Spleen (tissue), 11 donors: Measurements from ENCODE around the gene EPC2. TPM values are rescaled to one million over a fixed set of nuclear protein-coding genes. Genes with fewer than 3 reads are reported as not detected.

Experiments
- DNase-seq: peaks from one replicate; pipeline ENCODE4 v3.0.0-alpha.2; 2020
- H3K27ac ChIP-seq, 8 donors: fragments of 200-600 bp; sonication (generic) in 7 of 8; 1 replicate in 4 of 8; 2 replicates in 4 of 8; pipeline versions ENCODE4 v1.5.0 to v1.8.0; 2016 to 2021; ENCODE audit warnings: inconsistent platforms in 4 of 8, mild to moderate bottlenecking in 4 of 8, moderate library complexity in 1 of 8
- H3K27me3 ChIP-seq, 7 donors: fragments of 200-600 bp; sonication (generic) in 6 of 7; replicated peaks in 1 of 7; 1 replicate in 4 of 7; 2 replicates in 3 of 7; pipeline versions ENCODE4 v1.5.0 to v1.8.0; 2016 to 2021; ENCODE audit warnings: inconsistent platforms in 3 of 7, mild to moderate bottlenecking in 1 of 7
- H3K36me3 ChIP-seq, 6 donors: fragments of 200-600 bp; sonication (generic) in 5 of 6; 1 replicate in 4 of 6; 2 replicates in 2 of 6; pipeline versions ENCODE4 v1.5.0 to v1.8.0; 2016 to 2021; ENCODE audit warnings: inconsistent platforms in 2 of 6
- H3K4me1 ChIP-seq, 6 donors: fragments of 200-600 bp; sonication (generic) in 5 of 6; 1 replicate in 3 of 6; 2 replicates in 3 of 6; pipeline versions ENCODE4 v1.5.0 to v1.8.0; 2016 to 2021; ENCODE audit warnings: inconsistent platforms in 3 of 6
- H3K4me3 ChIP-seq, 8 donors: fragments of 200-600 bp; sonication (generic) in 7 of 8; 1 replicate in 4 of 8; 2 replicates in 4 of 8; pipeline versions ENCODE4 v1.5.0 to v1.8.0; 2016 to 2021; ENCODE audit warnings: inconsistent platforms in 4 of 8, mild to moderate bottlenecking in 4 of 8, moderate library complexity in 2 of 8
- H3K9me3 ChIP-seq, 8 donors: fragments of 200-600 bp; sonication (generic) in 7 of 8; 1 replicate in 4 of 8; 2 replicates in 4 of 8; pipeline versions ENCODE4 v1.5.0 to v1.8.0; 2016 to 2021; ENCODE audit warnings: inconsistent platforms in 4 of 8
- POLR2A ChIP-seq, 3 donors: fragments of 450-650 bp; IDR thresholded peaks; one replicate each; pipeline ENCODE4 v1.5.1; 2017; ENCODE audit warnings: antibody characterized with exemption in 3 of 3, mild to moderate bottlenecking in 1 of 3
- POLR2AphosphoS5 ChIP-seq, 3 donors: sonication (generic); formaldehyde crosslinking; IDR thresholded peaks; one replicate each; pipeline ENCODE4 v1.5.1; 2017; ENCODE audit warnings: antibody characterized with exemption in 3 of 3
- WGBS, 5 donors: extraction: QIAGEN DNeasy Blood & Tissue Kit in 3 of 5; methylation state at CpG; one replicate each; pipeline versions ENCODE4 v1.1.5 to v1.1.7; 2013 to 2018; 5-methylcytosine and 5-hydroxymethylcytosine counted together
- intact Hi-C: fragments of 100-400 bp; cut with DNase I; formaldehyde crosslinking; loops from one replicate; pipeline ENCODE4 v1.15.0; 2023; ENCODE audit warnings: low total_unique reads
- polyA plus RNA-seq, 3 donors: library from polyadenylated mRNA; stranded (reverse); fragments of 200-250 nt; gene quantifications; one replicate each; pipeline ENCODE4 v1.2.1, GENCODE V29; 2013
- total RNA-seq, 7 donors: library from RNA; depleted of rRNA in 3 of 7; stranded (reverse); fragments of >200 nt in 3 of 7; fragmentation: NEBNext Ultra II Directional in 4 of 7; extraction: Animal tissue kit (Norgen Biotek cat#: 25700) in 4 of 7; gene quantifications; one replicate each; pipeline versions ENCODE4 v1.1.0 to v1.2.1, GENCODE V29; 2016 to 2021
- TF ChIP-seq, protein P1 (sequence below), 11 experiments: fragments of 200-600 bp in 7 of 11; fragments of 450-650 bp in 4 of 11; sonication (generic) in 4 of 11; IDR thresholded peaks in 8 of 11; conservative IDR thresholded peaks in 3 of 11; 1 replicate in 7 of 11; 2 replicates in 4 of 11; pipeline versions ENCODE4 v1.4.0 to v1.8.0; 2016 to 2021; ENCODE audit warnings: antibody characterized with exemption in 11 of 11, inconsistent platforms in 4 of 11, mild to moderate bottlenecking in 1 of 11
- donor health status: healthy with polysubstance abuse.
- donor health status: DM: no; HTN: no; CAD: no; lungs with moderate emphysema.
- donor health status: DM: no; HTN: no; CAD: no.
- donor health status: Bipolar disorder and iron deficiency.
- donor health status: healthy.
- donor health status: DM: no; HTN: no; CAD: no.
- donor health status: DM: yes; HTN: yes; CAD: no.

The EPC2 gene
- total and polyA plus RNA-seq, 10 donors = 7.4 to 49.0 (median 40.7) TPM

DNA sequence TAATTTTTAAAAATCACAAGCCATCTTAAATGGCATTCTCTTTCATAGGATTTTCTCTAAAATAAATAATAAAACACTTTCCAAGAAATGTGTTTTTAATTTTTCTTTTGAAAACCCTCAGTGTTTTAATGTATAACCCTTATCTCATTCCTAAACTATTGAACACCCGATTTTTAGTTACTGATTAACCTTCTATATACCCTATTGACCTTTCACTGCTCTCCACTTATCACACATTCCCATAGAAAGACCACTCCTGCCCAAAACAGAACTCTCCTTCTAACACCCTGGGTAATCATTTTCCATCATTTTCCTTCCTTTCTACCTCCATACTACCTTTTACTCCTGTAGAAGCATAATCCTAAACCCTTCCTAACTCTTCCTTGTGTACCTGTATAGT, 102.4 kb downstream of the EPC2 start:
- no peaks in the 10 kb centered on the region for H3K27me3 ChIP-seq
- no peak for DNase-seq
- H3K9me3 ChIP-seq = no peaks in the 10 kb centered on the region
- no peak overlapping the region for H3K27ac ChIP-seq
- no peak overlapping the region for H3K4me3 ChIP-seq
- TF ChIP-seq POLR2A (IDR thresholded peaks at IDR 0.05) (no peak), POLR2AphosphoS5 (IDR thresholded peaks at IDR 0.05) (no peak)
- TF ChIP-seq, protein P1, sequence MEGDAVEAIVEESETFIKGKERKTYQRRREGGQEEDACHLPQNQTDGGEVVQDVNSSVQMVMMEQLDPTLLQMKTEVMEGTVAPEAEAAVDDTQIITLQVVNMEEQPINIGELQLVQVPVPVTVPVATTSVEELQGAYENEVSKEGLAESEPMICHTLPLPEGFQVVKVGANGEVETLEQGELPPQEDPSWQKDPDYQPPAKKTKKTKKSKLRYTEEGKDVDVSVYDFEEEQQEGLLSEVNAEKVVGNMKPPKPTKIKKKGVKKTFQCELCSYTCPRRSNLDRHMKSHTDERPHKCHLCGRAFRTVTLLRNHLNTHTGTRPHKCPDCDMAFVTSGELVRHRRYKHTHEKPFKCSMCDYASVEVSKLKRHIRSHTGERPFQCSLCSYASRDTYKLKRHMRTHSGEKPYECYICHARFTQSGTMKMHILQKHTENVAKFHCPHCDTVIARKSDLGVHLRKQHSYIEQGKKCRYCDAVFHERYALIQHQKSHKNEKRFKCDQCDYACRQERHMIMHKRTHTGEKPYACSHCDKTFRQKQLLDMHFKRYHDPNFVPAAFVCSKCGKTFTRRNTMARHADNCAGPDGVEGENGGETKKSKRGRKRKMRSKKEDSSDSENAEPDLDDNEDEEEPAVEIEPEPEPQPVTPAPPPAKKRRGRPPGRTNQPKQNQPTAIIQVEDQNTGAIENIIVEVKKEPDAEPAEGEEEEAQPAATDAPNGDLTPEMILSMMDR (IDR thresholded peaks at IDR 0.05 in 8 of 11, conservative IDR thresholded peaks at IDR 0.05 in 3 of 11) = no peak
- H3K36me3 ChIP-seq = peaks cover 0 to 15% (median 0%) of the 10 kb centered on the region in 6 donors
- 66 to 87% (median 75%) methylated on average over 1 of the region's 1 CpG for WGBS, 5 donors
- intact Hi-C loops = no loop called here
- H3K4me1 ChIP-seq = peaks cover 0 to 19% (median 0%) of the 10 kb centered on the region in 6 donors

DNA sequence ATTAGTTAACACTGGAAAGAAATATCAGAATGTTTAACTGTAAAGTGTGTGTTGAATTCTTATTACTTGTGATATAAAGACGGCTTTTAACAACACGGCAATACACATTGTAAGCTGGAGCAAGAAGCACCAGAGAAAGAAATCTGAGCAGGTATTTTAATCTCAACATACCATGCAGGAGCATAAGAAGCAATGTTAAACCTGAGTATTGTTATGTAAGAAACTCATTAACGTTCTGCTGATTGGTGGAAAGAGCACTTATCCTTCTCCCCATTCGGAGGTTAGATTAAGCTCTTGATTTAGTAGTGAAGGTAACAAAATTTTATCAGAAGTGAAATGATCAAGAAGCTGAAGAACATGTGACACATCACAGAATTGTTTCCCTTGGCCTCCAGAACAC, 107.4 kb downstream of the EPC2 start:
- H3K36me3 ChIP-seq = peaks cover 0 to 45% (median 7%) of the 10 kb centered on the region in 6 donors
- TF ChIP-seq POLR2A (IDR thresholded peaks at IDR 0.05) = no peak
- TF ChIP-seq POLR2AphosphoS5 (IDR thresholded peaks at IDR 0.05) = no peak
- TF ChIP-seq, protein P1 (IDR thresholded peaks at IDR 0.05 in 8 of 11, conservative IDR thresholded peaks at IDR 0.05 in 3 of 11) = no peak
- WGBS, 5 donors = 92 to 95% (median 94%) methylated on average over 4 of the region's 4 CpGs
- H3K27me3 ChIP-seq = no peaks in the 10 kb centered on the region
- no peak overlapping the region for H3K27ac ChIP-seq
- peaks cover 0 to 14% (median 0%) of the 10 kb centered on the region in 6 donors for H3K4me1 ChIP-seq
- DNase-seq = no peak
- no peak overlapping the region for H3K4me3 ChIP-seq
- H3K9me3 ChIP-seq = no peaks in the 10 kb centered on the region
- intact Hi-C loops = no loop called here

DNA sequence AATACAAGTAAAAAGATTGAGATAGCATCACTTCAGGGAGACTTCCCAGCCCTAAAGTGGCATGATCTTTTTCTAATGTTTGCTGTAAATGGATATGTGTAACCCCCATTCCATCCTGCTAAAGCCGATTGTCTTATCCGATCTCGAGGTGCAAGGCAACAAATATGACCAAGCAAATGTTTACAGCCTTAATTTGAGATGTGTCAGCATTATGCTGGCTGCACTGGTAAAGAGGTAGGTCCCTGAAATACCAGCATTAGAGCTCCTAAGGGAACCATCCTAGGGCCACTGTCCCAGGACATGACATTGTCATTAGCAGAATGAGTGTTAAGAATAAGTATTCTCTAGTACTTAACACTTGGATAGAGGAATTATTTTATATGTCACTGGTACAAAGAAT, 108.4 kb downstream of the EPC2 start:
- intact Hi-C loops = no loop called here
- Histone ChIP-seq H3K27ac (no peak overlapping the region), H3K4me1 (peaks cover 0 to 14% (median 0%) of the 10 kb centered on the region in 6 donors), H3K27me3 (no peaks in the 10 kb centered on the region), H3K9me3 (no peaks in the 10 kb centered on the region), H3K4me3 (no peak overlapping the region), H3K36me3 (peaks cover 0 to 48% (median 7%) of the 10 kb centered on the region in 6 donors)
- WGBS, 5 donors = 93 to 100% (median 97%) methylated on average over 3 of the region's 3 CpGs
- no peak for TF ChIP-seq POLR2A (IDR thresholded peaks at IDR 0.05)
- DNase-seq = no peak

DNA sequence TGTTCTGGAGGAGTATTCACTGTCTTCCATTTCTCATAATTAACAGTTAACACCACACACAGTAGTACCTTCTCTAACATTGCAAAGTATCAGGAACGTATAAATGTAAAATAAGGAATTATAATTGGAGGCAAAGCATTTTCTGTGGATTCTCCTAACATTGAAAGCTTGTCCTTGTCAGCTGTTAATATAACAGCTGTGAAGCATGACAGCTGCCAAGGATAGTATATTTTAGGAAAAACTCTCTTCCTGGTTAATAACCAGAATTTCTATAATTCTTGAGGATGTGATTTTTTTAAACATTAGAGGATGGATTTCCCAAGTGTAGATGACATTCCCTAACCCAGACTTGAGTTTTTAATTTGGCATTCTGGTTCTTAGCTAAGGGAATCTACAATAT, 110.3 kb downstream of the EPC2 start:
- intact Hi-C loops = no loop called here
- no peak for DNase-seq
- peaks cover 0 to 60% (median 7%) of the 10 kb centered on the region in 6 donors for H3K36me3 ChIP-seq
- TF ChIP-seq POLR2A (IDR thresholded peaks at IDR 0.05) = no peak
- no peak for TF ChIP-seq POLR2AphosphoS5 (IDR thresholded peaks at IDR 0.05)
- TF ChIP-seq, protein P1 (IDR thresholded peaks at IDR 0.05 in 8 of 11, conservative IDR thresholded peaks at IDR 0.05 in 3 of 11) = no peak
- peaks cover 0 to 14% (median 0%) of the 10 kb centered on the region in 6 donors for H3K4me1 ChIP-seq
- H3K27me3 ChIP-seq = no peaks in the 10 kb centered on the region
- no peaks in the 10 kb centered on the region for H3K9me3 ChIP-seq
- no peak overlapping the region for H3K4me3 ChIP-seq
- H3K27ac ChIP-seq = peak overlapping the region in 2 of 8 donors; percentile 15 to 28
- WGBS, 5 donors = 73 to 84% (median 79%) methylated on average over 1 of the region's 1 CpG
